SU-DHL-6 (cell line): ENCODE measurements around the gene TAPT1.

Experiments used
- H2AFZ ChIP-seq: fragments of 200-600 bp; sonication (generic); 2 replicates; pipeline ENCODE4 v1.6.1; 2014; ENCODE audit warnings: low read depth, mild to moderate bottlenecking, moderate library complexity, mixed read lengths, antibody characterized with exemption, low read length; ENCODE audit not compliant: severe bottlenecking
- H3F3A ChIP-seq: fragments of 200-600 bp; shearing (Covaris generic); 2 replicates; pipeline ENCODE4 v1.6.0; 2016; ENCODE audit warnings: antibody characterized with exemption, mild to moderate bottlenecking; ENCODE audit not compliant: insufficient read depth
- H3K27ac ChIP-seq: fragments of 200-600 bp; sonication (generic); 2 replicates; pipeline ENCODE4 v1.5.1; 2016; ENCODE audit warnings: low read depth, mild to moderate bottlenecking, low read length, moderate library complexity, mixed read lengths
- H3K27me3 ChIP-seq: fragments of 200-600 bp; sonication (generic), shearing (Covaris generic); 2 replicates; pipeline ENCODE4 v1.6.0; 2014; ENCODE audit warnings: mild to moderate bottlenecking, low read length
- H3K36me3 ChIP-seq: fragments of 200-600 bp; sonication (generic); 2 replicates; pipeline ENCODE4 v1.6.1; 2014; ENCODE audit warnings: mild to moderate bottlenecking, low read length, mixed read lengths
- H3K4me2 ChIP-seq: fragments of 300-600, 200-600 bp; shearing (Covaris generic), sonication (generic); 2 replicates; pipeline ENCODE4 v1.6.0; 2014; ENCODE audit warnings: low read length, low read depth, mild to moderate bottlenecking; ENCODE audit not compliant: poor library complexity, severe bottlenecking
- H3K4me3 ChIP-seq: fragments of 200-600 bp; sonication (generic); 2 replicates; pipeline ENCODE4 v1.5.1; 2014; ENCODE audit warnings: antibody characterized with exemption, low read length, mild to moderate bottlenecking, mixed read lengths; ENCODE audit not compliant: insufficient read depth, poor library complexity, severe bottlenecking
- H3K79me2 ChIP-seq: fragments of 200-600 bp; sonication (generic); 2 replicates; pipeline ENCODE4 v1.6.1; 2014; ENCODE audit warnings: mild to moderate bottlenecking, low read length, moderate library complexity; ENCODE audit not compliant: insufficient read depth
- H3K9ac ChIP-seq: fragments of 200-600 bp; sonication (generic); 2 replicates; pipeline ENCODE4 v1.7.0; 2014; ENCODE audit warnings: mild to moderate bottlenecking, low read length
- H3K9me2 ChIP-seq: fragments of 200-600 bp; sonication (generic); replicated peaks from 2 replicates; pipeline ENCODE4 v1.6.1; 2014; ENCODE audit warnings: low read length; ENCODE audit not compliant: insufficient read depth
- H3K9me3 ChIP-seq: fragments of 200-600 bp; sonication (generic); 2 replicates; pipeline ENCODE4 v1.6.1; 2014; ENCODE audit warnings: low read length, mixed read lengths; ENCODE audit not compliant: insufficient read depth
- H4K20me1 ChIP-seq: fragments of 200-600 bp; sonication (generic); 2 replicates; pipeline ENCODE4 v1.6.1; 2014; ENCODE audit warnings: low read depth, mild to moderate bottlenecking, antibody characterized with exemption, low read length, moderate library complexity, mixed read lengths
- EZH2phosphoT487 ChIP-seq: fragments of 200-600 bp; sonication (generic), shearing (Covaris generic); conservative IDR thresholded peaks from 2 replicates; pipeline ENCODE4 v1.6.1; 2018; ENCODE audit warnings: mild to moderate bottlenecking, antibody characterized with exemption, low read length, moderate library complexity, mixed read lengths
- TF ChIP-seq, protein P1 (sequence below): fragments of 200-600 bp; sonication (generic); IDR thresholded peaks from one replicate; pipeline ENCODE4 v1.5.1; 2017; ENCODE audit warnings: antibody characterized with exemption, mild to moderate bottlenecking, low read length, moderate library complexity; ENCODE audit not compliant: insufficient read depth, poor library complexity, severe bottlenecking

The TAPT1 gene

DNA sequence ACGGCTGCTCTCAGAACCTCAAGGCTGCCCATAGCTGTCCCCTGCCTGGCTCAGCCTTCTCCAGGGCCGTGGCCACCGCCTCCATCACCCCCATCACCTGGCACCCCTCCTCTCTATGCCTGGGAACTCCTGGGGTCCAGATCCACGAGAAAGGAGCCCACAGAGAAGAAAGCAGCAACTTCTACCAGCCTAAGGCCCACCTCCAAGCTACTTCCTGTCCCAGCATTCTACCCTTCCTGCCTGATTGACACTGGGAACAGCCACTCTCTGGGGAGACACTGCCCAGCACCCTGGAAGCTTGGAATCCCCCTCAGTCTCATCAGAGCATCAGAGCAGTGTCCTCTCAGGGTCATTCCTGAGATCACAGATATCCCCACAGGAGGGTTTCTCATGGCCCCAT, 105.6 kb downstream of the TAPT1 start:
- Histone ChIP-seq H3K4me2 (no peak overlapping the region), H2AFZ (peak overlapping the region; percentile 36), H3K27me3 (no peaks in the 10 kb centered on the region)

GRCh38 chr4:16119981-16120380, 106.3 kb downstream of the TAPT1 start:
- Histone ChIP-seq H3K79me2 (no peaks in the 10 kb centered on the region), H2AFZ (no peak overlapping the region), H3K9me3 (no peaks in the 10 kb centered on the region), H3K4me2 (no peak overlapping the region), H4K20me1 (no peaks in the 10 kb centered on the region), H3F3A (no peaks in the 10 kb centered on the region), H3K4me3 (no peak overlapping the region), H3K27ac (no peak overlapping the region), H3K9me2 (no peaks in the 10 kb centered on the region), H3K9ac (no peak overlapping the region), H3K36me3 (no peaks in the 10 kb centered on the region), H3K27me3 (no peaks in the 10 kb centered on the region)
- TF ChIP-seq, protein P1, sequence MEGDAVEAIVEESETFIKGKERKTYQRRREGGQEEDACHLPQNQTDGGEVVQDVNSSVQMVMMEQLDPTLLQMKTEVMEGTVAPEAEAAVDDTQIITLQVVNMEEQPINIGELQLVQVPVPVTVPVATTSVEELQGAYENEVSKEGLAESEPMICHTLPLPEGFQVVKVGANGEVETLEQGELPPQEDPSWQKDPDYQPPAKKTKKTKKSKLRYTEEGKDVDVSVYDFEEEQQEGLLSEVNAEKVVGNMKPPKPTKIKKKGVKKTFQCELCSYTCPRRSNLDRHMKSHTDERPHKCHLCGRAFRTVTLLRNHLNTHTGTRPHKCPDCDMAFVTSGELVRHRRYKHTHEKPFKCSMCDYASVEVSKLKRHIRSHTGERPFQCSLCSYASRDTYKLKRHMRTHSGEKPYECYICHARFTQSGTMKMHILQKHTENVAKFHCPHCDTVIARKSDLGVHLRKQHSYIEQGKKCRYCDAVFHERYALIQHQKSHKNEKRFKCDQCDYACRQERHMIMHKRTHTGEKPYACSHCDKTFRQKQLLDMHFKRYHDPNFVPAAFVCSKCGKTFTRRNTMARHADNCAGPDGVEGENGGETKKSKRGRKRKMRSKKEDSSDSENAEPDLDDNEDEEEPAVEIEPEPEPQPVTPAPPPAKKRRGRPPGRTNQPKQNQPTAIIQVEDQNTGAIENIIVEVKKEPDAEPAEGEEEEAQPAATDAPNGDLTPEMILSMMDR: no peak
- TF ChIP-seq EZH2phosphoT487: no peak

More for the DNA sequence above, 105.6 kb downstream of the TAPT1 start:
- Histone ChIP-seq H4K20me1 (no peaks in the 10 kb centered on the region), H3K79me2 (no peaks in the 10 kb centered on the region), H3K9me2 (no peaks in the 10 kb centered on the region), H3K27ac (no peak overlapping the region), H3K9ac (no peak overlapping the region), H3K36me3 (no peaks in the 10 kb centered on the region), H3K4me3 (no peak overlapping the region), H3F3A (no peaks in the 10 kb centered on the region), H3K9me3 (no peaks in the 10 kb centered on the region)
- TF ChIP-seq, protein P1: no peak

- no peak for TF ChIP-seq EZH2phosphoT487
- TF ChIP-seq, protein P1: no peak
- Histone ChIP-seq H3K27ac (no peak overlapping the region), H3K9me2 (no peaks in the 10 kb centered on the region), H3F3A (no peaks in the 10 kb centered on the region), H3K36me3 (no peaks in the 10 kb centered on the region), H2AFZ (no peak overlapping the region), H3K9me3 (no peaks in the 10 kb centered on the region), H3K4me2 (no peak overlapping the region), H3K4me3 (no peak overlapping the region), H3K79me2 (no peaks in the 10 kb centered on the region), H3K27me3 (no peaks in the 10 kb centered on the region), H3K9ac (no peak overlapping the region), H4K20me1 (no peaks in the 10 kb centered on the region)
Measured at GRCh38 chr4:16118090-16118489, 108.2 kb downstream of the TAPT1 start.

DNA sequence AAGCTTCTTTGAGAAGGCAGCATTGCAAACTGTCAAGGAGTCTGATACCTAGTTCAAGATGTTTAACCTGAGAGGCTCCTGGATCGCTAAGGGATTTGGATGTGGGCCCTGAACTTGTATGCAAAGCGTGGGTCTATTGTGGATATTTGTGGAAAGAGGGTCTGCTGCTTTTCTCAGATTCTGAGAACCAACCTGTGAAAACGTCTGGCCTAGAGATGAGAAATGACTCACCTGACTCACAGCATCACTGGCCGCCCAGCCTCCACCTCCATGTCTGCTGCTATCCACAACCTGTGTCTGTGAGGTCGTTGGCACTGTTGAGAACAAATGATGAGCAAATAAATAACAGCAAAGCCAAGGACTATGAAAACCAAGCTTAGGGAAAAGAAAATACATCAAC, 109.1 kb downstream of the TAPT1 start:
- TF ChIP-seq, protein P1: no peak
- TF ChIP-seq EZH2phosphoT487: no peak
- no peak overlapping the region for H3K27ac ChIP-seq
- no peaks in the 10 kb centered on the region for H3K27me3 ChIP-seq
- no peak overlapping the region for H2AFZ ChIP-seq
- H4K20me1 ChIP-seq: no peaks in the 10 kb centered on the region
- H3K36me3 ChIP-seq: no peaks in the 10 kb centered on the region
- no peak overlapping the region for H3K9ac ChIP-seq
- no peak overlapping the region for H3K4me3 ChIP-seq
- no peaks in the 10 kb centered on the region for H3F3A ChIP-seq
- no peaks in the 10 kb centered on the region for H3K79me2 ChIP-seq
- H3K9me3 ChIP-seq: no peaks in the 10 kb centered on the region
- no peaks in the 10 kb centered on the region for H3K9me2 ChIP-seq
- H3K4me2 ChIP-seq: no peak overlapping the region
